HG03066 (cell line): ENCODE measurements around the gene PRSS12.
"Not testable (repeated sequence)": the region's sequence is repeated elsewhere in the genome, so short reads cannot be mapped to it uniquely, and the experiment has no call there.

Experiments
- ATAC-seq: cut with Tn5 transposase; IDR thresholded peaks from one replicate; pipeline ENCODE4 v1.9.1; 2021; ENCODE audit warnings: low read depth; ENCODE audit not compliant: unreplicated experiment

Gene PRSS12

DNA sequence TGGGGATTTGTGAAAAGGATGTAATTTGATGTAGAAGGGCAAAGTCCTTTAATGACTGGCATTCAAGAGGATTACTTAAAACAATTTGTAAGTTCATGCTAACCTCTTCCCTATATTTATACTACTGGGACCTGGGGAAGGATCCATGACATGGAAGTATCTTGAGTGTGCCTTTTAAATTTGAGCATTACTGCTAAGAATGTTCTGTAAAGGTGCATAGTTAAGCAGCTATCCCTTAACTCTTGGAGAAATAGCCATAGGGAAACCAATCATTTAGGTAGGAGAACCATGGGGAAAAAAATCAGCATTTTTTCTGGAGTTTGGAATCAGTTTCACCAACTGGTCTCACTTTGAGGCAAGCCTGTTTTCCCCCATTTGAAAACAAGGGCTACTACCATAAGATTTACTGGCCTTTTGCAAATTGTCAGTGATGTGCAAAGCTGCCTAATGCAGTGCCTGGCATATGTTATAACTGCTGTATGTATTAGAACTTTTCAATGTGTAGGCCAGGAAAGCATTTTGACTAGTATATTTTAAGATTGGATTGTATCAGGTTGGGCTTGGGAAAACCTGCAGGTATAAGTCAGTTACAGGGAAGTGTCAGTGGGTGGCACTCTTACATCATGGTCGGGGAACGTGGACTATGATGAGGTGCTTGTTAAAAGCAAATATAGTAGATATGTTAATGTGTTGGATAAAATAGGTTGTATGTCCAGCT is 72.1 kb downstream of the PRSS12 start:
- ATAC-seq = peak; percentile 11

DNA sequence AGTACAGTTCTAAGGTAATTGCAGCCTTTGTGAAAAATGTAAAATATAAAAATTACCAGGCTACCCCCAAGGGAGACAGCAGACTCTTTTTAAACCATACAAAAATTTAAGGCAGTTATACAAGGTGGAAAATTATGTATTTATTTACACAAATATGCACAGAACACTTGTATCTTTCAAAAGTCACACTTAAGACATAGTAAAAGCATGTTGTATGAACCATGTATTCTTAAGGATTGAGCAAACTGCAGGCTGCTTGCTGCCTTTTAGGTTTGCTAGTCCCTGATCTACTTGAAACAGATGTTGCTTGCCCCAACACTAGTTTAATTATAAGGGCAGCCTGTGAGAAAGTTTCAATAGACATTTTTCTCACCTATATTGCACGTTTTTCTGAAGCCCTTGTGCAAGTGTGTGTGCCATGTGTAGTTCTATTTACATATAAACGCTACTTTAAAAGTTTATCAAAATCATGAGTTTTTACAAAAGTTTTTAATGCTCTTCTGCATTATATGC is 72.8 kb downstream of the PRSS12 start:
- ATAC-seq = no peak

DNA sequence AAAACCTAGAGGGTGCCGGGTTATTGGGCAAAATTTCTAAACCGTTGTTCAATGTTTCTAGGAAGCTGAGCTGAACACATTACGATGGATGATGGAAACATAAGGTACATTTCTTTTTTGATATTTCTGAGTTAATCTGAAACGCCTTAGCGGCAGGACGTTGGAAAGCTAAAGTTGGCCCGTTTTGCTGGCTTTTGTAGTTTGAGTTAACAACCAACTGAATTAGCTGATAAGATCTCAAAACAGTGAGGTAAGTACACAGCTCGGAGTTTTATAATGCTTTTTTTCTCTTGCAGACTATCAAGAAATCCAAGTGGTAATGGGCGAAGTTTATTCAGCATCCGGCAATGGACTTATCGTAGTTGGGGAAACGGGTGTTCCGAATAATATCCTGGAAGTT is 73.5 kb downstream of the PRSS12 start:
- no peak for ATAC-seq

DNA sequence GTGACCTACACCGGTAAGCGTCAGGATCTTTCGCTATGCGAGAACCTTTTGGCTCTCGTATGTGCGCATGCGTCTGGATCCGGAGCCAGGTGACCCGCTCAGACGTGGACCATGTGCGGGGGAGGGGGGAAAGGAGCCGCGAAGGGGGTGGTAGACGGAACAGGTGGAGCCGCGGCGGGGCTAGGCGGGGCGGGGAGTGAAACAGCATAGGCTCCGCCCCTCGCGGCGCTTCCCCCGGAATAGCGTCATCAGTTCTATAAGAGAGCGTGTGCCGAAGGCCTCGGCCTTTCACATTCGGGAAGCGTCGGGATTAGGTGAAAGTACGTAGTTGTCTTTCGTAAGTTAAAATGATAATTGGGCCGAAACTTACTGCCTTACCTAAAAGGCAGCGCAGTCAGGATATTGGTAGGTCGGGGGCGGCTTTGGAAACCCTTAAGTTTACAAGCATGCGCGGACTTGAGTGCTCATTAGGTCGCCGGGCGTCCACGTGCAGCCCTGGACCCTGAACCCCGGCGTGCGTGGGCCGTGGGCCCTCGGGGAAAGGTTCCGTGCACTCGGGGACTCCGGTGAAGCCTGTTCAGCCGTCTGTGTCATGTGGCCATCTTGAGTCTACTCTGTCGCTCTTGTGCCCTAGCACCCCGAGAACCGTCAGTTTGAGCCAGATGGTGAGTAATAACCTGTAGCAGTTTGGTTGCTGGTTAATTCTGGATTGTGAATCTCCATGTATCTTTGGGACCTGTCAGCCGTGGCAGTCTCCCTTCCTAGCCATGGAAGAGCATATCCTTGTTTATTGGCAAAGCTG is 74.1 kb downstream of the PRSS12 start:
- peak; percentile 83 for ATAC-seq

DNA sequence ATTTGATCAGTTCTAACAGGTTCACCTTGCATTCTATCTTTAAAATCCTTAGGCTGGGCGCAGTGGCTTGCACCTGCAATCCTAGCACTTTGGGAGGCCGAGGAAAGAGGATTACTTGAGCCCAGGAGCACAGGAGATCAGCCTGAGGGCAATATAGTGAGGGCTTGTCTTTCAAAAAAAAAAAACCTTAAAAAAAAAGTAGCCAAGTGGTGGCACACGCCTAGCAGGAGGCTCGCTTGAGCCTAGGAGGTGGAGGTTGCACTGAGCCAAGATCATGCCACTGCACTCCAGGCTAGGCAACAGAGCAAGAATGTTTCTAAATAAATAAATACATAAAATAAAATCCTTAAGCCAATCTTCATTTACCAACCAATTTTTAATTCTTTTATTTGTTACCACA is 75.6 kb downstream of the PRSS12 start:
- ATAC-seq = no peak

DNA sequence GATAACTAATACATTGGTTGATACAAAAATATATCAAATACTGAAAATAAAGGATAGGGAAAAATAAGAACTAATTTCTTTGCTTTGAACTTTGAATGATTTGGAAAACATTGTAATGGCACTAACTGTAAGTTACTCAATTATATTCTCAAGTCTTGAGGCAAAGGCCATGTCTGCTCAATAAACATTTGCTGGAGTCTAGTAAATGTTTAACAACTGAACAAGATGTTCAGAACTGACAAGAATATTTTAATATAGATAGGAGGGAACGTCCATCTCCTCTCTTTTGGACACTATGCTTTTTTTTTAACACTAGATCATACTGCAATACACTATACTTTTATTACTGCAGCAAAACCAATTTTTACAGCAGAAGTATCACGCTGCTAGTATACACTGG is 76.2 kb downstream of the PRSS12 start:
- no peak for ATAC-seq

DNA sequence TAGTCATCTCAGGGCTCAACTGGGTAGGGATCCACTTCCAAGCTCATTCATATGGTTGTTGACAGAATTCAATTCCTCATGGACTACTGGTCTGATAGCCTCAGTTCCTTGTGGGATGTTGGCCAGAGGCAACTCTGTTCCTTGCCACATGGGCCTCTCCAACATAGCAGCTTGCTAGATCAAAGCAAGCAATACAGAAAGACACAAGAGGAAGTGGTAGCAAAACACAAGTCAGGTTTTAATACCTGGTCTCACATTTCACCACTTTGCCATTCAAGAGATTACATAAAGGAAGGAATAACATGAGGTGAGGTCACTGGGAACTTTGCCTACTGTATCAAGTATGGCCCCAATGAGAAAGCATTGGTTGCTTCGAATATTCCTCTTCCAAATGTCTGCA is 79.2 kb downstream of the PRSS12 start:
- no peak for ATAC-seq

DNA sequence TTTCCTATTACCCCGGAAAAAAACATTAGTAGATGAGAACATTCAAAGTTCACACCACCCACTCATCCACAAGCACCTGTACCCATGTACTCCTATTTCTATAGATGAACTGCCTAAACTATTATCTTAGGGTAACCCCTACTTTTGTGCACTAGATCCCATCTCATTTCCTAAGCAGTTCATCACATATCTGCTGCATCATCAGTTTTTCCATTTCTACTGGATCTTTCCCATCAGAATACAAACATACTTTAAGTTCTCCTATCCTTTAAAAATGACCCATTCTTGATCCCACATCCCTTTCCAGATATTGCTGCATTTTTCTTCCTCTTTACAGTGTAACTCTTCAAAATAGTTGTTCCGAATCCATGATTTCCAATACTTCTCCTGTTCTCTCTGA is 81.0 kb downstream of the PRSS12 start:
- no peak for ATAC-seq

DNA sequence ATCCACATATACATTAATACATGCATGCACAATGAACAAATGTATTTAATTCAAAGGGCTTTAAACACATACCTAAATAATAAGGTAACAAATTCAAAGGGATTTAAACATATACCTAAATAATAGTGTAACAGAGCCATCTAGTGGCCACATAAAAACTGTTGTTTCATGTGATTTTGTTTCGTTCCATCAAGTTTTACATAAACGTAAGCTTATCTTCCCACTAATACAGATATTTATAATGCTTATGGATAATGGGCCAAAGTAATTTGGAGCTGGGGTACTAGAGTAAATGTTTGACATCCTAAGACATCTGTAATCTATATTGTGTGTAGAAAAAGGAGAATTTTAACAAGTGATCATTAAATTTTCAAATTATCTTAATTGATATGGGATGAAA is 82.3 kb downstream of the PRSS12 start:
- ATAC-seq = peak; percentile 54

DNA sequence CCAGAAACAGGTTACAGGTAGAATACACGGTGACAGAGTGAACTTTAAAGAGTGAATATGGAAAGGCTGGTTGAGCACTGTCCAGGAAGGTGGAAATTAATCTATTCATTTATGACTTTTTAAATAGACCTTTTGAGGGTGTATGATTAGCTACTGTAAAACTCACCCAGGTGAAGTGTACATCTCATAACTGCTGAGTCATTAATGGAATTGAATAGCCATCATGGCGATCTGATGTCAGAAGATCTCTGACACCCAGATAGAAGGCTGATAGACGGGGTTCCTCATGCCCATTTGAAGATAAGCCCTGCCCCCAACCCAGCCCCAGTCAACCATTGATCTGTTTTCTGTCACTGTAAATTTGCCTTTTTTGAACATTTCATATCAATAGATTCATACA is 84.0 kb downstream of the PRSS12 start:
- ATAC-seq = no peak

DNA sequence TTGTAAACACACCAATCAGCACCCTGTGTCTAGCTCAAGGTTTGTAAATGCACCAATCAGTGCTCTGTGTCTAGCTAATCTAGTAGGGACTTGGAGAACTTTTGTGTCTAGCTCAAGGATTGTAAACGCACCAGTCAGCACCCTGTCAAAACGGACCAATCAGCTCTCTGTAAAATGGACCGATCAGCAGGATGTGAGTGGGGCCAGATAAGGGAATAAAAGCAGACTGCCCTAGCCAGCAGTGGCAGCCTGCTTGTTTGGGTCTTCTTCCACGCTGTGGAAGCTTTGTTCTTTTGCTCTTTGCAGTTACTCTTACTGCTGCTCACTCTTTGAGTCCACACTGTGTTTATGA is 86.7 kb downstream of the PRSS12 start:
- not testable (repeated sequence) for ATAC-seq

DNA sequence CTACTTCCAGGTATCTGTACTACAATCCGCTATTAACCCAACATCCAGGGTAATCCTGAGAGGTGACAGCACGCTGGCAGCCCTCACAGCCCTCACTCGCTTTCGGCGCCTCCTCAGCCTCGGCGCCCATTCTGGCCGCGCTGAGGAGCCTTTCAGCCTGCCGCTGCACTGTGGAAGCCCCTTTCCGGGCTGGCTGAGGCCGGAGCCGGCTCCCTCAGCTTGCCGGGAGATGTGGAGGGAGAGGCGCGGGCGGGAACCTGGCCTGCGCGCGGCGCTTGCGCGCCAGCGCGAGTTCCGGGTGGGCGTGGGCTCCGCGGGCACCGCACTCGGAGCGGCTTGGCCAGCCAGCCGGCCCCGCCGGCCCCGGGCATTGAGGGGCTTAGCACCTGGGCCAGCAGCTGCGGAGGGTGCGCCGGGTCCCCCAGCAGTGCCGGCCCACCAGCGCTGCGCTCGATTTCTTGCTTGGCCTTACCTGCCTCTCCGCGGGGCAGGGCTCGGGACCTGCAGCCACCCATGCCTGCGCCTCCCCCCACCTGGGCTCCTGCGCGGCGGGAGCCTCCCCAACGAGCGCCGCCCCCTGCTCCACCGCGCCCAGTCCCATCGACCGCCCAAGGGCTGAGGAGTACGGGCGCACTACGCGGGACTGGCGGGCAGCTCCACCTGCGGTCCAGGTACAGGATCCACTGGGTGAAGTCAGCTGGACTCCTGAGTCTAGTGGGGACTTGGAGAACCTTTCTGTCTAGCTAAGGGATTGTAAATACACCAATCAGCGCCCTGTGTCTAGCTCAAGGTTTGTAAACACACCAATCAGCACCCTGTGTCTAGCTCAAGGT is 87.3 kb downstream of the PRSS12 start:
- ATAC-seq = peak; percentile 48

DNA sequence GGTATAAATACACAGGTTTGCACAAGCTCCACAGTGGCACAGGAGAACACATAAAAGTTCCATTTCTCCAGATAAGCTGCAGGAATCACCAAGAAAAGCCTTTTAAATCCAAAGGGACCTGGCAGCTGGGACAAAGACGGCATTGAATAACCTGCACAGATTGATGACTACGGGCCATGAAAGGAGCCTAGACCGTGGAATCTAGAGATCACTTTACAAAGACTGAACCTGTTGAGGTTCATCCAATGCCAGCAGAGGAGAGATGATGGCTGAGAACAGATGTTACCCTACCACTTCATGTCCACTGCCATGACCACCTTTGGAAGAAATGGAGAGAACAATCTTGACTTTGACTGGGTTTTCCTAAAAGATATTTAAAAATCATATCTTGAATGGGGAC is 88.7 kb downstream of the PRSS12 start:
- ATAC-seq = no peak

DNA sequence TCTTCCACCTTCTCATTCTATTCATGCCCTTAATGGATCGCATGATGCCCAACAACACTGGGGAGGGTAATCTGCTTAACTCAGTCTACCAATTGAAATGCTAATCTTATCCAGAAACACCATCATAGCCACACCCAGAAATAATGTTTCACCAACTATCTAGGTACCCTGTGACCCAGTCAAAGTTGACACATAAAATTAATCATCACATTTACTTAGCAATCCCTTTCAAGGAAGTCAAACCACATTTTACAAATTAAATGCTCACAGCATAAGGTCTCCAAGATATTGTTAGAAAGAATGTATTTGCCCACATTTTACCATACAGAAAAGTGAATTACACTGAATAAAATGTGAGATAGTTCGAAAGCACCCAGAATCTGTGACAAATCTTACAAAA is 92.5 kb downstream of the PRSS12 start:
- no peak for ATAC-seq

DNA sequence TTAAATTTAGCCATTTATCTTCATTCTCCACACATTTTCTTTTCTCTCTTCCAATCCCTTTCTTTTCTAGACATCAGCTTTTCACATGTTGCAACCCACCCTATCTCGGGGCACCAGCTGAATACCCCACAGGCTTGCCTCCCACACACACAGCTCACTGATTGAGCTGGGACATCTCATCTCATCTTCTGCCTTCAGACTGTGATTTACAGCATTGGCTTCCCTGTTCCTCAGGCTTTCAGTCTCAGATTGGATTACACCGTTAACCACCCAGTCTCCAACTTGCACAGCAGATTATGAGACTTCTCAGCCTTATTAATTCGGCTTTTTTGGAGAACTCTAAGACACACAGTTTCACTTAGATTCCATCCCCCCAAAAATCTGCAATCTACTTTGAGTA is 93.7 kb downstream of the PRSS12 start:
- ATAC-seq = no peak

DNA sequence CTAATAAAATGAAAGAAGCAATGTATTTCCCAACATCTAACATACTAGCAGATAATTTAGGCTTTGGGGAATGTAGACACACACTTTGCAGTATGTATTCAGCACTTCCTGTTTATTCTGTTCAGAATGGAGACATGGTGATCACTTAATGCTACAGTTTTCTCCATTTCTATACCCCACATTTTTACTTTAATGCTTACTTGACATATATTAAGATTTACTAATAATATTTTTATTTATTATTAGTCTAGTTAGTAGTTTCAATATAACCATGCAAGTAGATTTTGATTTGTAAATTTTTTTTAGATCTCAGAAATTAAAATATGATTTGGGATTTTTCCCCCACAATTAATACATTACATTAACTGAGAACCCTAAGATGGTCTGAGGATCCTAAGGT is 98.4 kb downstream of the PRSS12 start:
- ATAC-seq = no peak

DNA sequence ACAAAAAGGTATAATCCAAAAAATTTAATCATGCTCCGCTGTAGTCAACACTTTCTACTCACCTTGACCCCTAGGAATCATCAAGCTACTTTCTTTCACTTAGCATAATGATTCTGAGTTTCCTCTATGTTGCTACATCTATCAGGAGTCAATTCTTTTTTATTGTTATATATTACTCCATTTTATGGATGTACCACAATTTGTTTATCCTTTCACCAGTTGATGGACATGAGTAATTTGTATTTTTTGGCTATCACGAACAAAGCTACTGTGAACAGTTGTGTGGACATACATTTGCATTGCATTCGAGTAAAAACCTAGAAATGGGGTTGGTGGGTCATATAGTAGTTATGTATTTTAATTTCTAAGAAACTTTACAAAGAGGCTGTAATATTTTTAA is 102.9 kb downstream of the PRSS12 start:
- no peak for ATAC-seq

DNA sequence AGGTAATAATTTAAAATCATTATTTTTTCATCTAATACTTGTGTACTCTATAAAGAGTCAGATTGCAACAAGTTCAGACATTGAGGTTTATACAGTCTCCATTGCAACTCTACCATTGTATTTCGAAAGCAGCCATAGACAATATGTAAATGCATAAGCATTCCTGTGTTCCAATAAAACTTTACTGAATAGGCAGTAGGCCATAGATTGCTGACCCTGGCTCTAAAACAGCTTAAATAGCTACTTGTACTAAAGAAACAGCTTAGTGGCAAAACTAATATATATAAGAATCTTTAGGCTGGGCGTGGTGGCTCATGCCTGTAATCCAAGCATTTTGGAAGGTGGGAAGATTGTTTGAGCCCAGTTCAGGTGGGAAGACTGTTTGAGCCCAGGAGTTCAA is 115.3 kb downstream of the PRSS12 start:
- ATAC-seq = no peak

DNA sequence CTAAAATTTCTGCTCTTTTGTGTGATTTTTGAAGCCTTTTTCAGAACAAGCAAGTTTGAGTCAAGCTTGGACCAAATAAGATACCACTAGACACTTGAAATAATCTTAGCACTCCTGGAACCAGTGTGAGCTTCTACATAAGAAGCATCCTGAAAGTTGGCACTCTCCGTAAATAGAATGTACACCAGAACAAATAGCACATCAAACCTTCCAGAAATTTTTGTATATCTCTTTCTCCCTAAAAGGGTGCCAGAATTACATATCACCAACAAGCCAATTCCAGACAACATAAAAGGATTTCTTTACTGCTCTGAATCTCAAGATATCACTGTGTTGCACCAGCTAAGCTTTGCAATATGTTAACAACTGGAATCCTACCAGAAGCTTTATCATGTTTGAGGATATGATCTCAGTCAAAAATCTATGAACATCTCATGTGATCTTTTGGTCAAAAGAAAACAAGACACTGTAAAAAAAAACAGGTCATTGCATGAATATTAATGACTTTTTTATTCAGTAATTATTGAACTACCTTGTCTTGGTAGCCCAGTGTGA is 117.2 kb downstream of the PRSS12 start:
- ATAC-seq = no peak
